ENCODE data around the gene NSD1.

The NSD1 gene

DNA sequence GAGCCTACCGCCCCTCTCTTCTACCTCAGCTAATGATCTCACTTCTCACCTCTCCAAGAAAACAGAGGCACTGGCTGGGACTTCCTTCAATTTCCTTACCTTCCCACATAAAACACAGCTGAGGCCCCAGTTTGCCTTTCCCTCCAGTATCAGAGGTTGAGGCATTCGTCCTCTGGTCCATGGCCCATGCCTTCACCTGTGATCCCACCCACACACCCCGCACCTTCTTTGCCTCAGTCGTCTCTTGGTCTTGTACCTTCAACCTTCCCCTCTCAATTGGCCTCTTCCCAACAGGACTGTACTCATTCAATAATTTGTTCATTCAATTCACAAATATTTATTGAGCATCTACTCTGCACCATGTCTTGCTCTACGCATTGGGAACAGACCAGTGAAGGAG, 11.0 kb upstream of the NSD1 start:
- H3K27me3 ChIP-seq (ENCODE audit: insufficient read depth, low read depth, severe bottlenecking), result no peaks in the 10 kb centered on the region
- no peaks in the 10 kb centered on the region for H3K9me3 ChIP-seq (ENCODE audit: severe bottlenecking)
- no peaks in the 10 kb centered on the region for H3K36me3 ChIP-seq
- H3K4me3 ChIP-seq (ENCODE audit: low read depth, low read length), result no peak overlapping the region
- H3K27ac ChIP-seq, result no peak overlapping the region
- TF ChIP-seq, protein P1, sequence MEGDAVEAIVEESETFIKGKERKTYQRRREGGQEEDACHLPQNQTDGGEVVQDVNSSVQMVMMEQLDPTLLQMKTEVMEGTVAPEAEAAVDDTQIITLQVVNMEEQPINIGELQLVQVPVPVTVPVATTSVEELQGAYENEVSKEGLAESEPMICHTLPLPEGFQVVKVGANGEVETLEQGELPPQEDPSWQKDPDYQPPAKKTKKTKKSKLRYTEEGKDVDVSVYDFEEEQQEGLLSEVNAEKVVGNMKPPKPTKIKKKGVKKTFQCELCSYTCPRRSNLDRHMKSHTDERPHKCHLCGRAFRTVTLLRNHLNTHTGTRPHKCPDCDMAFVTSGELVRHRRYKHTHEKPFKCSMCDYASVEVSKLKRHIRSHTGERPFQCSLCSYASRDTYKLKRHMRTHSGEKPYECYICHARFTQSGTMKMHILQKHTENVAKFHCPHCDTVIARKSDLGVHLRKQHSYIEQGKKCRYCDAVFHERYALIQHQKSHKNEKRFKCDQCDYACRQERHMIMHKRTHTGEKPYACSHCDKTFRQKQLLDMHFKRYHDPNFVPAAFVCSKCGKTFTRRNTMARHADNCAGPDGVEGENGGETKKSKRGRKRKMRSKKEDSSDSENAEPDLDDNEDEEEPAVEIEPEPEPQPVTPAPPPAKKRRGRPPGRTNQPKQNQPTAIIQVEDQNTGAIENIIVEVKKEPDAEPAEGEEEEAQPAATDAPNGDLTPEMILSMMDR (IDR thresholded peaks at IDR 0.05; ENCODE audit: low read depth, low read length), result no peak
- DNase-seq, result no peak

DNA sequence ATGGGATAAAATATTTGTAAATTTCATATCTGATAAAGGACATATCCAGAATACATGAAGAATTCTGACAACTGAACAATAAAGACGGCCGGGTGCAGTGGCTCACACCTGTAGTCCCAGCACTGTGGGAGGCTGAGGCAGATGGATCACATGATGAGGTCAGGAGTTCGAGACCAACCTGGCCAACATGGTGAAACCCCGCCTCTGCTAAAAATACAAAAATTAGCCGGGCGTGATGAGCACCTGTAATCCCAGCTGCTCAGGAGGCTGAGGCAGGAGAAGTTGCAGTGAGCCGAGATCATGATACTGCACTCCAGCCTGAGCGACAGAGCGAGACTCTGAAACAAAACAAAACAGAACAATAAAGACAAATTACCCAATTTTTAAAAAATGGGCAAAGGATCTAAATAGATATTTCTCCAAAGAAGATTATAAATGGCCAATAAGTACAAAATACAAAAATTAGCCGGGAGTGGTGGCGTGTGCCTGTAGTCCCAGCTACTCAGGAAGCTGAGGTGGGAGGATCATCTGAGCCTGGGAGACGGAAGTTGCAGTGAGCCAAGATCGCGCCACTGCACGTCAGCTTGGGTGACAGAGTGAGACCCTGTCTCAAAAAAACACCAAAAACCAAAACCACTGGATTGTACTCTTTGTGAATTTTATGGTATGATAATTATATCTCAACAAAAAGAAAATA, 9.6 kb upstream of the NSD1 start:
- no peaks in the 10 kb centered on the region for H3K9me3 ChIP-seq (ENCODE audit: severe bottlenecking)
- H3K36me3 ChIP-seq, result no peaks in the 10 kb centered on the region
- H3K27ac ChIP-seq, result no peak overlapping the region
- no peak overlapping the region for H3K4me3 ChIP-seq (ENCODE audit: low read depth, low read length)
- H3K27me3 ChIP-seq (ENCODE audit: insufficient read depth, low read depth, severe bottlenecking), result no peaks in the 10 kb centered on the region
- TF ChIP-seq, protein P1 (IDR thresholded peaks at IDR 0.05; ENCODE audit: low read depth, low read length), result no peak
- DNase-seq, result no peak

DNA sequence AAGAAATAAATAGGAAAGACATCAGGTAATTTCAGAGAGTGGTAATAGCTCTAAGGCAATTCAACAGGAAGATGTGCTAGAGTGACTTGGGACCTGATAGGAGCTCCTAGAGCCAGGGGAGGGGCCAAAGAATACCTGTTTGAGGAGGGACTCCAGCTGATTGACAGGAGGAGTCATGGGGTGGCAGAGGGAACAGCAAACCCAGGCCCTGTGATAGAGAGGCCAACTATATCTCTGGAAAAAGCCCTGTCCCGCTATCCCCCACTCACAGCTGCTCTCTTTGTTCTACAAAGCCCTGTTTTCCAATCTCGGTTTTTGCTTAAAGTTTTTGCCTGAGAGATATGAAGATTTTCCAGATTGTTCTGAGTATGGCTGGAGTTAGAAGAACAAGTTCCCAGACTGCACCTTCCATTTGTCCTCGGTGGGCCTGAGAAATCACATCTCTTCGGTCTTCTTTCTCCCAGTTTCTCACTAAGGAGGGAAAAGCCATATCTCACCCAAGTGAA, 9.0 kb upstream of the NSD1 start:
- Histone ChIP-seq H3K27me3 (ENCODE audit: insufficient read depth, low read depth, severe bottlenecking) (no peaks in the 10 kb centered on the region), H3K27ac (no peak overlapping the region), H3K9me3 (ENCODE audit: severe bottlenecking) (no peaks in the 10 kb centered on the region), H3K36me3 (no peaks in the 10 kb centered on the region), H3K4me3 (ENCODE audit: low read depth, low read length) (no peak overlapping the region)
- TF ChIP-seq, protein P1 (IDR thresholded peaks at IDR 0.05; ENCODE audit: low read depth, low read length), result no peak
- DNase-seq, result no peak

DNA sequence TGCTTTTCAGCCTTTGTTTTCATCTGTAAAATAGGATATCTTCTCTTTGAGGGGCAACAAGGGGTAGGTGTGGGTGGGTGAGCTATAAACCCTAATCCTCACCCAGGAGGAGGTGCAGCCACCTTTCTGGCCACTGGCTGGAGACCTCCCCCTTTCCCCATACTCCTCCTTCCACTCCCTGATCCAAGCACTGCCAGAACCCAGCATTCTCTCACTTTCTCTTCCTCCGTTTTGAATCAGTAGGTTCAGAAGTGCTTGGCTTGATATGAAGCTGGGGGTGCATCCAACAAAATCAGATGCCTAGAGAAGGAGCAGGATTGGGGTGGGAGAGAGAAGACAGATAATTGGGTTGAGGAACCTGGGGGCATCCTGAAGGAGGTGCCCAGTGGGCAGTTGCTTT, 6.8 kb upstream of the NSD1 start:
- TF ChIP-seq, protein P1 (IDR thresholded peaks at IDR 0.05; ENCODE audit: low read depth, low read length), result no peak
- no peaks in the 10 kb centered on the region for H3K27me3 ChIP-seq (ENCODE audit: insufficient read depth, low read depth, severe bottlenecking)
- no peak for DNase-seq

DNA sequence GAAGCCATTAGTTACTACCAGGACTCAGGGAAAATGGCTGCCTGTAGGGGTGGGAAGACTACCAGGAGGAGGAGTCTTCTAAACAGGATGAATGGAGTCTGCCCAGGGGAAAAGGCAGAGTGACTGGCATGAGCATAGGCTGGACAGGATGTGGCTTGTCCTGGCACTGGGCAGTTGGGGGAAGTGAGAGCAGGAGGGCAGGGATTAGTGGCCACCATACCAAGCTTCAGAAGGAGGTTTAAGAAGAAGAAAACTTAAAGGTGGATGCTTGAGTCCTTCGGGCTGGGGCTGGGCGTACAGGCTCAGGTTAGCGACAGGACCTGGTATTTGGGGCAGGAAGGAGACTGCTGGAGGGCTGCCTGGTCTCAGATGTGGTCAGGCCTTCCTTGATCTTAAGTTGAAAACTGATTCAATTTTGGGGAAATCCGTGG, 5.0 kb upstream of the NSD1 start:
- Histone ChIP-seq H3K9me3 (ENCODE audit: severe bottlenecking) (no peaks in the 10 kb centered on the region), H3K27ac (no peak overlapping the region), H3K4me3 (ENCODE audit: low read depth, low read length) (no peak overlapping the region), H3K27me3 (ENCODE audit: insufficient read depth, low read depth, severe bottlenecking) (no peaks in the 10 kb centered on the region), H3K36me3 (no peaks in the 10 kb centered on the region)
- TF ChIP-seq, protein P1 (IDR thresholded peaks at IDR 0.05; ENCODE audit: low read depth, low read length), result no peak
- no peak for DNase-seq

More for the DNA sequence above, 6.8 kb upstream of the NSD1 start:
- Histone ChIP-seq H3K9me3 (ENCODE audit: severe bottlenecking) (no peaks in the 10 kb centered on the region), H3K4me3 (ENCODE audit: low read depth, low read length) (no peak overlapping the region), H3K27ac (no peak overlapping the region), H3K36me3 (no peaks in the 10 kb centered on the region)

All from WERI-Rb-1 (cell line).